Ramos (cell line): ENCODE data around the gene KRT78.

Source experiments
- in situ Hi-C: fragments of 300-500 bp; cut with MboI; formaldehyde crosslinking; loops from one replicate; pipeline ENCODE4 v1.14.3; 2022; ENCODE audit warnings: low sequenced_read_pairs; ENCODE audit not compliant: unreplicated experiment

The KRT78 gene

DNA sequence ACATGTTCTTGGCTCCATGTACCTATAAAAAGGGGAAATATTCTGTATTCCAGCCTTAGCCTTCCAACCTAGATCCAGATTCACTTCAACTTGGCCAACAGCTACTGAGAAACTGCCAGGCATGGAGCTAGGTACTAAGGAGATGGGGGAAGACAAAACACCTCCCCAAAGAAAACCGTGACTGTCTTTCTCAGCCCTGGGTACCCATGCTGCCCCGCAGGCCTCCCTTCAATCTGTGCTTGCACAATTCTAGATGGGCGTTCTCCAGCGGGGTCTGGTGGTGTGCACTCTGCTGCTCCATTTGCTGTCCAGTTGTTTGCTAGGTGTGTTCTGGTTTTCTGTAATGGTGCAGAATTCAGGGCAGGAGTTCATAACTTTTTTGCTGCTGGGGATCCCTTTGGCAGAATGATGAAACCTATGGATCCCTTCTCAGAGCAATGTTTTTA lies 34.1 kb downstream of the KRT78 start:
- in situ Hi-C loops: no loop called here

- in situ Hi-C loops: no loop called here
Measured at GRCh38 chr12:52813885-52814709, 34.7 kb downstream of the KRT78 start, which contains the start of gene KRT4. TSS of gene KRT4 (minus strand) at chr12:52814116. CDS start at chr12:52814058, 58 bp downstream.

GRCh38 chr12:52813203-52813819 lies 35.5 kb downstream of the KRT78 start:
- in situ Hi-C loops: no loop called here

DNA sequence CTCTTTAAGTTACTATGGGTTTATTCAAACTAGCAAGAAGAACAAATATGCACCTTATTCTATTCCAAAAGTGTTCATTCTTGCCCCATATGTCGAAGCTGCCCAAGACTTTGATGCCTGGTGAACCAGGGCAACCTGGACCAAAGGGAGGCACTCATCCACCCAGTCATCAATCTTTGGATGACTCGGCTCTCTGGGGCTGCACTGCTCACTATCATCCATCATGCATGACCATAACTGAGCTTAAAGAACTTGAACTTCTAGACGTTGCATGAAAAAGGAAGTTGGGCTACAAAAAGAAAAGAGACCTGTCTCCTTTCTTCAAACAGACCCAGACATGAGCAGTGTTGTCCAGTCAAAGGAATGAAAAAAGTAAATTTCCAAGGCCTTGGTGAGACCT lies 36.0 kb downstream of the KRT78 start:
- in situ Hi-C loops: no loop called here

- in situ Hi-C loops: no loop called here
Measured at GRCh38 chr12:52812073-52812400, 36.8 kb downstream of the KRT78 start.

DNA sequence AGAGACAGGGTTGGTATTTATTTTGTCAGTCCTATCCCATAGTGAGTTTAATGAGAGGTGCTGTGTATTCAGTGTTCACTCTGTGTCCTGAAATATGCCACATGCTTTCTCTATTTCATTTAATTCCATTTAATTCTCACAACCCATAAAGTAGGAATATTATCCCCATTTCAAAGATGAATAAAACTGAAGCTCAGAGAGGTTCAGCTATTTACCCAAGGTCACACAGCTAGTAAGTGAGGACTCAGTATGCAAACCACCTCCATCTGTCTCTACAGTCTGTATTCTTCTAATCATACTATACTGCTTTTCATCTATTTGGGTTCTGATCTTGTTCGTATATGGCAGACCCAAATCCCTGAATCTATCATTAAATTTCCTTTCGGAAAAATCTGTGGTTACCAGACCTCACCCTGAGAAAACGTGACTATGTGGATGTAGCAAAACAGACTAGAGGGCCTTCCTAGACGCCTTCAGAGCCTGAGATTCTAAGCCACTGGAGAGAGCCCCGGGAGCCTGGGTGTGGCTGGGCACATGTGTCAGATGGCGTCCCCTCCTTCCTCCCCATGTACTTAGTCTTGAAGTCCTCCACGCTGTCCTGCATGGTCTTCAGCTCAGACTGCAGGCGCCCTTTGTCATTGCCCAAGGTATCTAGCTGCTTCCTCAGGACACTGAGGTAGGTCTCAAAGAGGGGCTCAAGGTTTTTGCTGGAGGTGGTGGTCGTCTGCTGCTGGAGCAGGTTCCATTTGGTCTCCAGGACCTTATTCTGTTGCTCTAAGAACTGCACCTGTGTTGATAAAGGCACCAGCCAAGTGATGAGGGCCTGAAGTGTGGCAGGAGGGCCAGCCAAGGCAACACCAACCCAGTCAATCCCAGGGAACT lies 37.4 kb downstream of the KRT78 start:
- in situ Hi-C loops: no loop called here

GRCh38 chr12:52810554-52810953 lies 38.2 kb downstream of the KRT78 start:
- in situ Hi-C loops: no loop called here

DNA sequence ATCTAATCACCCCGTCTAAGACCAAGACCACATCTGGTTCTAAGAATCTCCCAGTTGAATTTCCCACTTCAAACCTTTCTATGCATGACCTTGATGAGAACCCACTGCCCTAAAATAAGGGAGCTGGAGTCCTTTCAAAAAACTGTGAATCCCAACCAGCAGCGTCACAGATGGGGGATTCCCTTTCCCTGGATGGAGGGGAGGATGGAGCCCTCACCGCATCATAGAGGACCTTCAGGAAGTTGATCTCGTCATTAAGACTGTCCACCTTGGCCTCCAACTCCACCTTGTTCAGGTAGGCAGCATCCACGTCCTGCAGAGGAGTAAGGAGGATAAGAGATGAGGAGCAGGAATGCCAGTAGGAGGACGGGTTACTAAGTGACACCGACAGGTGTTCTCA lies 39.6 kb downstream of the KRT78 start:
- in situ Hi-C loops: no loop called here

- in situ Hi-C loops: no loop called here
Measured at GRCh38 chr12:52808573-52809160, 40.1 kb downstream of the KRT78 start.

DNA sequence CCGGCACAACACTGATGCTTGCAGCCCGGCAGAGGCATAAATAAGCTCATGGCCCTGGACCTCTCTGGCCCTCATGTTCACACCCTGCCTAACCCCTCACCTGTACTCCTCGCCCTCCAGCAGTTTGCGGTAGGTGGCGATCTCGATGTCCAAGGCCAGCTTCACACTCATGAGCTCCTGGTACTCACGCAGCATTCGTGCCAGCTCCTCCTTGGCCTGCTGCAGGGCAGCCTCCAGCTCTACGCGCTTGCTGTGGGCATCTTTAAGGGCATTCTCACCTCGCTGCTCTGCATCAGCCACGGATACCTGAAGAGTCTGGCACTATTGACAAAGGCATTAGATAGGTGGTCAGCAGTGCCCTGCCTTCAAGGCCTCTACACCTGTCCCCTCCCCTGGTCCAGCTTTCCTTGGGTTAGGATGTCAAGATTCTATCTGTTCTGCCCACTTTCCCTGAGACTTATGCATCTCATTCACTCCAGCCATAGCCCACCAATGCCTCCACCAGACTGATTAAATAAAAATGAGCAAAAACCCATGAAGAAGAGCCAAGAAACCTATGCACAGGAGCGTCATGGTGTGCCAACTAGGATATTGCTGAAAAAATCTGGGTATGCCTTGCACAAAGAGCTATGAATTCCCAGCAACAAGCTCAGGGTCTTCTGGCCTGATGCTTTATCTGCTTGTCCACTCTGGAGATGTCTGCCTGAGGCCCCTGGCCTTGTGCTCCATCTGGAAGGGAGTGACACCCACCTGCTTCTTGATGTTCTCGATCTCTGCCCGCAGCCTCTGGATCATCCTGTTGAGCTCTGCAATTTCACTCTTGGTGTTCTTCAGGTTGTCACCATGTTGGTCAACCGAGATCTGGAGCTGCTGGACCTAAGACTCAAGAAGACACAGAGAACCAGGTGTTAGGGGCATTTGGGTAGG lies 41.0 kb downstream of the KRT78 start:
- in situ Hi-C loops: no loop called here

DNA sequence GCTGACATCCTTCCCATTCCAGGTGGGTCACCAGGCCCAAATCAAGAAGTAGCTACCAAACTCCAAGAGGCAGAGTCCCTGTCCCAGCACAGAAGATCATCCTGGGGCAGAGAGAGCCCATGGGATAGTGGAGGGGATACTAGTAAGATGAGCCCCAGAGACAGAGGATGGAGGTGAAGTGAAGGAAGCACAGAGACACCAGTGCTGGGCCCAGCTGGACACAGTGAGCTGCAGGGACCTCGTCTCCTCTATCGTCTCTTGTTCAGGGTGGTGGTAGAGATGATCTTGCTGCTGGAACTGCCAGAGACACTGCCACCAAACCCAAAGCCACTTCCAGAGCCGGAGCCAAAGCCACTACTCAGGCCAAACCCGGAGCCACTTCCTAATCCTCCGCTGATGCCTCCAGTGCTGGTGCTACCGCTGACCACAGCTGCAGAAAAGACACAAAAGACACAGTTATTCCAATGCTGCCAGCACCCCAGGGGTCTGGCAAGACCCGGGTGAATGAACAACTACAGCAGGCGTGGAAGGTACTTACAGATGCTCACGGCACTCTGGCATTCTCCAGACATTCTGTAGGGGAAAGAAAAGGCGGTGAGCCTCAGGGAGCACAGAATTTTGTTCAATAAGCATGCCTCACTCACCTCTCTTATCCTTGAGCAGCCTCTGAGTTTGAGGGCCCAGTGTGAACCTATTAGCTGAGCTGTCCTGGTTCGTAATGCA lies 41.8 kb downstream of the KRT78 start:
- in situ Hi-C loops: no loop called here

GRCh38 chr12:52806169-52806811 lies 42.5 kb downstream of the KRT78 start:
- in situ Hi-C loops: no loop called here

GRCh38 chr12:52805739-52806138 lies 43.1 kb downstream of the KRT78 start:
- in situ Hi-C loops: no loop called here

- in situ Hi-C loops: no loop called here
Measured at GRCh38 chr12:52805000-52805399, 43.8 kb downstream of the KRT78 start.

GRCh38 chr12:52802442-52802841 lies 46.4 kb downstream of the KRT78 start:
- in situ Hi-C loops: no loop called here

DNA sequence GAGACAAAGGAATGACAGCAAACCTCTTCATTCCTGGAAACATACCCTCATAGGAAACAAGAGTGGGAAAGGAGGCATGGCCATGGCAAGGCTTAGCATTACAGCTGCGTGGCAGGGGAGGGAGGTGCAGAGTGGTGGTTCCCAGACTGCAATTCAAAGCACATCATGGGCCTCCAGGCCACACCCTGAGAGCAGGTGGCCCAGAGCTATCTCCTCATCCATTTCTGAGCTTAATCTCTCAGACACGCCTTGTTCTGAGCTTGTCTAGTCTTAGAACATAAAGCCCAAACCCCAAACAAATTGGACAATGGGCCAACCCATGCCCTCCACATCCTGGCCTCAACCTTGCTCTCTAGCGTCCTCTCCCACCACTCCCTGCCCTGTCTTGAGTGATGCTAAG lies 47.0 kb downstream of the KRT78 start:
- in situ Hi-C loops: no loop called here

DNA sequence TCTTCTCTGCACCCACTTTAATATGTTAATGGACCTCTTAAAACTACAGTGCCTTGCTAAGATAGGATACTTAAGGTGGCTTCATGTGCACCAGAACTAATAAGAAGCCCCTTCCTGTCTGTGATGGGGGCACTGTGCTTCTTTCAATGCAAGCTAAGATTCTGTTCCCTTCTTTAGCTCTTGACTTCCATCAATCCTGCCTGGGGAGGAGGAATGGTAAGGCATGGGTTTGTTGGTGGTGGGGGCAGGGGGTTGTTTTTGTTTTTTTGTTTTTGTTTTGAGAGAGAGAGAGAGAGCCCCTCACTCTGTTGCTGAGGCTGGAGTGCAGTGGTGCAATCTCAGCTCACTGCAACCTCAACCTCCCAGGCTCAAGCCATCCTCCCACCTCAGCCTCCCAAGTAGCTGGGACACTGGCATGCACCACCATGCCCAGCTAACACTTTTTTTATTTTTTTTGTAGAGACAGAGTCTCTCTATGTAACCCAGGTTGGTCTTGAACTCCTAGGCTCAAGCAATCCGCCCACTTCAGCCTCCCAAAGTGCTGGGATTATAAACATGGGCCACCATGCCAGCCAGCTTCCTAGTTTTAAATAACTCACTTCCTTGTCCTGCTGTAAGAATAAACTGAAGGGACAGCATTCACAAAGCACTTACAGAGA lies 48.4 kb downstream of the KRT78 start:
- in situ Hi-C loops: no loop called here
